ENCODE results near the gene LEPR. TPM values are rescaled to one million over a fixed set of nuclear protein-coding genes. Genes with fewer than 3 reads are reported as not detected.

The LEPR gene
- total and polyA plus RNA-seq, 7 donors: 0.46 to 24.7 (median 5.3) TPM

- Histone ChIP-seq H3K4me3 (peak overlapping the region in 3 of 4 donors; percentile 88 to 95 (median 89)), H3K9me3 (no peaks in the 10 kb centered on the region), H3K4me1 (peaks cover 0 to 42% (median 34%) of the 10 kb centered on the region in 4 donors), H3K27me3 (no peaks in the 10 kb centered on the region), H3K36me3 (peaks cover 0 to 25% (median 6%) of the 10 kb centered on the region in 4 donors), H3K27ac (peak overlapping the region in 3 of 4 donors; percentile 96 to 99 (median 97))
- 94 to 95% methylated on average over 12 of the region's 12 CpGs for WGBS, 2 donors
- intact Hi-C loops (cut with DNase I): loop anchor here (5.0 kb wide), 2 partner anchors 275 to 355 kb away; partner anchors contain the start of gene AK4
- TF ChIP-seq EP300 (IDR thresholded peaks at IDR 0.05) (no peak), CTCF (IDR thresholded peaks at IDR 0.05) (no peak), POLR2A (IDR thresholded peaks at IDR 0.05) (no peak), POLR2AphosphoS5 (IDR thresholded peaks at IDR 0.05) (no peak)
- DNase-seq: no peak
These were observed 2.1 kb downstream of the LEPR start for GRCh38 chr1:65422241-65423203.

DNA sequence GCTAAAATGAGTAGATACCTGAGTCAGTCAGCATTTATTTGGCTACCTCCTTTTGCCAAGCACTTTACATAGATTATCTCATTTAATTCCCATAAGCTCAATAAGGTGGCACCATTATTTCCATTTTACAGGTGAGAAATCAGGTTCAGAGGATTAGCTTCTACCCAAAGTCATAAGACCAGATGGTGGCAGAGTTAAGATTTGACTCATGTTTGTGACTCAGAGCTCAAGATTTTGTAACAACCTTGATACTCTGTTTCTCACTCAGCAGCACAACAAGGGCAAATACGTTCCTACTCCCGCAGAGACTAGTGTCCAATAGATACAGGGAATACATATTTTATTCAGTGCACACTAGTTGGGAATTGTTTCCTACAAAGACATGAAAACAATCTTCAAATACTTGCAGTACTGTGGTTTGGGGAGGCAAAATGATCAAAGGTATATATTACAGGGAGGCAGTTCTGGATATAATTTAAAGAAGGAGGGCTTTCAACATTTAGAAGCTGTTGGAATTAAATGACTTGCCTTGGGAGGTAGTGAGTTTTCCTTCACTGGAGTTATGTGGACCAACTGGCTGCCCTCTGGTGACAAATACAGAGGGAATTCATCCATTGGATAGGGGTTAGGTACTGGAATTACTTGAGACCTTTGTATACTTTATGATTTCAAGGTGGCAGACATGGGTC is 3.6 kb downstream of the LEPR start:
- no peak for TF ChIP-seq CTCF (IDR thresholded peaks at IDR 0.05)
- TF ChIP-seq POLR2A (IDR thresholded peaks at IDR 0.05): no peak
- TF ChIP-seq EP300 (IDR thresholded peaks at IDR 0.05): no peak
- intact Hi-C loops (cut with DNase I): loop anchor here (5.0 kb wide), 2 partner anchors 277 to 357 kb away; partner anchors contain the start of gene AK4
- WGBS, 2 donors: 77 to 89% methylated on average over 2 of the region's 2 CpGs
- DNase-seq: no peak
- H3K4me1 ChIP-seq: peaks cover 0 to 42% (median 34%) of the 10 kb centered on the region in 4 donors
- peaks cover 0 to 37% (median 7%) of the 10 kb centered on the region in 4 donors for H3K36me3 ChIP-seq
- no peaks in the 10 kb centered on the region for H3K27me3 ChIP-seq
- no peak overlapping the region for H3K27ac ChIP-seq
- no peak overlapping the region for H3K4me3 ChIP-seq
- no peaks in the 10 kb centered on the region for H3K9me3 ChIP-seq

DNA sequence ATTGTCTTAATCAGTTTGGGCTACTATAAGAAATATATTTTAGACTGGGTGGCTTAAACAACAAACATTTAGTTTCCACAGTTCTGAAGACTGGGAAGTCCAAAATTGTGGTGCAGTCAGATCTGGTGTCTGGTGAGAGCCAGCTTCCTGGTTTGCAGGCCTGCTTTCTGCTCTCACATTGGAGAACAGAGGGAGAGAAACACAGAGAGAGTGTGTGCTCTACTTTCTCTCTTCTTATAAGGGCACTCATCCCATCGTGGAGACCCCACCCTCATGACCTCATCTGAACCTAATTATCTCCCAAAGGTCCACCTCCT is 4.1 kb downstream of the LEPR start:
- WGBS, 2 donors: 61 to 84% methylated on average over 1 of the region's 1 CpG
- no peak overlapping the region for H3K27ac ChIP-seq
- no peaks in the 10 kb centered on the region for H3K27me3 ChIP-seq
- H3K9me3 ChIP-seq: no peaks in the 10 kb centered on the region
- peaks cover 0 to 41% (median 7%) of the 10 kb centered on the region in 4 donors for H3K36me3 ChIP-seq
- no peak for TF ChIP-seq POLR2A (IDR thresholded peaks at IDR 0.05)
- no peak for TF ChIP-seq EP300 (IDR thresholded peaks at IDR 0.05)
- no peak for TF ChIP-seq POLR2AphosphoS5 (IDR thresholded peaks at IDR 0.05)
- TF ChIP-seq CTCF (IDR thresholded peaks at IDR 0.05): no peak
- intact Hi-C loops (cut with DNase I): loop anchor here (5.0 kb wide), 2 partner anchors 277 to 357 kb away; partner anchors contain the start of gene AK4
- no peak for DNase-seq
- no peak overlapping the region for H3K4me3 ChIP-seq
- H3K4me1 ChIP-seq: peaks cover 0 to 42% (median 32%) of the 10 kb centered on the region in 4 donors

GRCh38 chr1:65425006-65425405 is 4.5 kb downstream of the LEPR start:
- 94% methylated on average over 2 of the region's 2 CpGs for WGBS, 2 donors
- no peak for DNase-seq
- H3K27ac ChIP-seq: no peak overlapping the region
- H3K4me1 ChIP-seq: peaks cover 0 to 42% (median 33%) of the 10 kb centered on the region in 4 donors
- H3K36me3 ChIP-seq: peaks cover 0 to 45% (median 7%) of the 10 kb centered on the region in 4 donors
- intact Hi-C loops (cut with DNase I): no loop called here
- H3K27me3 ChIP-seq: no peaks in the 10 kb centered on the region
- TF ChIP-seq CTCF (IDR thresholded peaks at IDR 0.05): no peak
- TF ChIP-seq POLR2A (IDR thresholded peaks at IDR 0.05): no peak
- no peak for TF ChIP-seq POLR2AphosphoS5 (IDR thresholded peaks at IDR 0.05)
- TF ChIP-seq EP300 (IDR thresholded peaks at IDR 0.05): no peak
- no peak overlapping the region for H3K4me3 ChIP-seq
- H3K9me3 ChIP-seq: no peaks in the 10 kb centered on the region
